WTC11 (cell line): ENCODE data around the gene KDM6B. TPM values are rescaled to one million over a fixed set of nuclear protein-coding genes. Genes with fewer than 3 reads are reported as not detected.
A peak's percentile ranks its signal among the peaks of the same experiment; 100 is the strongest.

Experiments
- ATAC-seq: fragments of 200-7000 bp; cut with Tn5 transposase; 2 replicates; pipeline ENCODE4 v1.10.0; 2021; ENCODE audit warnings: mild to moderate bottlenecking, moderate library complexity
- CTCF ChIA-PET: fragments of 300-600 bp; sonication (Branson Sonifier 250); formaldehyde crosslinking; loops from one replicate; lab custom pipeline; 2021; ENCODE audit warnings: antibody characterized with exemption; lab: Charles Lee
- POLR2A ChIA-PET: fragments of 350-600 bp; sonication (Branson Sonifier 250); formaldehyde crosslinking; loops from one replicate; lab custom pipeline; 2021; ENCODE audit warnings: antibody characterized with exemption; lab: Charles Lee
- DNase-seq: peaks from one replicate; pipeline ENCODE4 v3.0.0; 2021; ENCODE audit warnings: low spot score
- H3K27ac Mint-ChIP-seq: 2 replicates; pipeline ENCODE4 v1.8.0; 2021; ENCODE audit warnings: mixed read lengths
- H3K27me3 Mint-ChIP-seq: 2 replicates; pipeline ENCODE4 v1.8.0; 2021; ENCODE audit warnings: low read depth, mild to moderate bottlenecking, moderate library complexity, mixed read lengths
- H3K36me3 Mint-ChIP-seq: 2 replicates; pipeline ENCODE4 v1.8.0; 2021; ENCODE audit warnings: mixed read lengths
- H3K4me1 Mint-ChIP-seq: 2 replicates; pipeline ENCODE4 v1.8.0; 2022; ENCODE audit warnings: mixed read lengths
- H3K4me3 Mint-ChIP-seq: 2 replicates; pipeline ENCODE4 v1.8.0; 2021; ENCODE audit warnings: mild to moderate bottlenecking, moderate library complexity, mixed read lengths
- H3K9me3 Mint-ChIP-seq: 2 replicates; pipeline ENCODE4 v1.8.0; 2021; ENCODE audit warnings: mixed read lengths
- ARID4B ChIP-seq: sonication (generic); formaldehyde crosslinking; IDR thresholded peaks from 2 replicates; pipeline ENCODE4 v1.8.0; 2023; ENCODE audit warnings: missing genetic modification reagents, mild to moderate bottlenecking, borderline replicate concordance
- ATF1 ChIP-seq: sonication (generic); formaldehyde crosslinking; IDR thresholded peaks from 2 replicates; pipeline ENCODE4 v1.8.1; 2023; ENCODE audit warnings: mild to moderate bottlenecking, moderate library complexity, missing genetic modification reagents
- E2F5 ChIP-seq: sonication (generic); formaldehyde crosslinking; IDR thresholded peaks from 2 replicates; pipeline ENCODE4 v1.8.1; 2022; ENCODE audit warnings: mild to moderate bottlenecking, moderate library complexity, missing genetic modification reagents
- GABPB1 ChIP-seq: sonication (generic); formaldehyde crosslinking; IDR thresholded peaks from 2 replicates; pipeline ENCODE4 v1.8.1; 2023; ENCODE audit warnings: mild to moderate bottlenecking, missing genetic modification reagents
- MAX ChIP-seq: sonication (generic); formaldehyde crosslinking; IDR thresholded peaks from 2 replicates; pipeline ENCODE4 v1.8.0; 2022; ENCODE audit warnings: mild to moderate bottlenecking, missing genetic modification reagents
- MXD4 ChIP-seq: fragments of 250-450 bp; sonication (Bioruptor Pico); IDR thresholded peaks from 2 replicates; pipeline ENCODE4 v1.8.0; 2021; ENCODE audit warnings: mild to moderate bottlenecking, moderate library complexity, borderline replicate concordance
- PRDM15 ChIP-seq: sonication (generic); formaldehyde crosslinking; IDR thresholded peaks from 2 replicates; pipeline ENCODE4 v1.8.0; 2022; ENCODE audit warnings: missing genetic modification reagents
- SMAD3 ChIP-seq: sonication (generic); formaldehyde crosslinking; IDR thresholded peaks from 2 replicates; pipeline ENCODE4 v1.8.0; 2022; ENCODE audit warnings: missing genetic modification reagents, mild to moderate bottlenecking, borderline replicate concordance
- STAT6 ChIP-seq: sonication (generic); formaldehyde crosslinking; conservative IDR thresholded peaks from 2 replicates; pipeline ENCODE4 v1.8.1; 2023; ENCODE audit warnings: mild to moderate bottlenecking, low read depth, missing genetic modification reagents, moderate library complexity
- TCF7 ChIP-seq: sonication (generic); formaldehyde crosslinking; IDR thresholded peaks from 2 replicates; pipeline ENCODE4 v1.8.0; 2022; ENCODE audit warnings: mild to moderate bottlenecking, low read depth, missing genetic modification reagents, moderate library complexity
- ZNF416 ChIP-seq: fragments of 250-450 bp; sonication (Bioruptor Pico); IDR thresholded peaks from 2 replicates; pipeline ENCODE4 v1.9.0; 2021; ENCODE audit warnings: mild to moderate bottlenecking, inconsistent platforms
- ZNF425 ChIP-seq: fragments of 250-450 bp; sonication (Bioruptor Pico); conservative IDR thresholded peaks from 2 replicates; pipeline ENCODE4 v1.9.0; 2021; ENCODE audit warnings: mild to moderate bottlenecking
- total RNA-seq: library from RNA; stranded (reverse); gene quantifications from 3 replicates; pipeline ENCODE4 v1.2.3, GENCODE V29; 2021

The KDM6B gene
- total RNA-seq, 1 experiment from 2014 or later, result 13.2 TPM

- ATAC-seq (peak; percentile 83), DNase-seq (no peak)
- Mint-ChIP-seq H3K4me1 (peaks cover 6% of the 10 kb centered on the region), H3K4me3 (no peak overlapping the region), H3K27ac (peak overlapping the region; percentile 42; the same call in 1 of the 2 replicates), H3K9me3 (peaks cover 4% of the 10 kb centered on the region), H3K36me3 (no peaks in the 10 kb centered on the region), H3K27me3 (peaks cover 3% of the 10 kb centered on the region)
- POLR2A ChIA-PET, result no interaction called here
- no peak for TF ChIP-seq GABPB1 (CRISPR knock-in tag)
- TF ChIP-seq MXD4 (CRISPR knock-in tag), result no peak
- TF ChIP-seq ZNF425 (CRISPR knock-in tag), result no peak
- TF ChIP-seq ARID4B (CRISPR knock-in tag), result no peak
- TF ChIP-seq, all 79 proteins: peak for 0
- CTCF ChIA-PET, result interaction anchor here (0.7 to 2.3 kb wide), 5 partner anchors 19 to 290 kb away, joined by 3 to 10 read pairs (median 3); no protein-coding TSS in a partner anchor
These were observed 30.0 kb upstream of the KDM6B start for GRCh38 chr17:7803981-7804380.

- POLR2A ChIA-PET, result no interaction called here
- Mint-ChIP-seq H3K4me1 (peaks cover 6% of the 10 kb centered on the region), H3K4me3 (no peak overlapping the region), H3K27me3 (peaks cover 3% of the 10 kb centered on the region), H3K27ac (no peak overlapping the region), H3K36me3 (no peaks in the 10 kb centered on the region), H3K9me3 (no peaks in the 10 kb centered on the region)
- no peak for TF ChIP-seq MAX (CRISPR knock-in tag)
- no peak for ATAC-seq
- CTCF ChIA-PET, result interaction anchor here (0.5 to 0.6 kb wide), 3 partner anchors 50 to 993 kb away, joined by 3 to 4 read pairs (median 3); no protein-coding TSS in a partner anchor
- DNase-seq, result no peak
These were observed 27.4 kb upstream of the KDM6B start for GRCh38 chr17:7806587-7806986.

GRCh38 chr17:7807206-7807605 is 26.8 kb upstream of the KDM6B start:
- H3K27ac Mint-ChIP-seq, result no peak overlapping the region
- POLR2A ChIA-PET, result no interaction called here
- H3K27me3 Mint-ChIP-seq, result peaks cover 3% of the 10 kb centered on the region
- H3K36me3 Mint-ChIP-seq, result no peaks in the 10 kb centered on the region
- peaks cover 6% of the 10 kb centered on the region for H3K4me1 Mint-ChIP-seq
- CTCF ChIA-PET, result interaction anchor here (0.5 kb wide), 1 partner anchor 59 kb away, joined by 4 read pairs; no protein-coding TSS in a partner anchor
- no peaks in the 10 kb centered on the region for H3K9me3 Mint-ChIP-seq
- DNase-seq, result no peak
- no peak overlapping the region for H3K4me3 Mint-ChIP-seq
- ATAC-seq, result no peak
- TF ChIP-seq STAT6 (CRISPR knock-in tag) (no peak), ZNF425 (CRISPR knock-in tag) (no peak), ATF1 (CRISPR knock-in tag) (no peak), E2F5 (CRISPR knock-in tag) (no peak), TCF7 (CRISPR knock-in tag) (no peak), ZNF416 (CRISPR knock-in tag) (no peak), PRDM15 (CRISPR knock-in tag) (no peak), SMAD3 (CRISPR knock-in tag) (no peak)
